ENCODE data around the gene PCDH9. TPM values are rescaled to one million over a fixed set of nuclear protein-coding genes. Genes with fewer than 3 reads are reported as not detected.

Gene PCDH9
- total RNA-seq, 6 donors from 2014 or later = 3.1 to 19.4 (median 7.8) TPM

- TF ChIP-seq EP300 (IDR thresholded peaks at IDR 0.05) (no peak), POLR2A (IDR thresholded peaks at IDR 0.05) (no peak), CTCF (IDR thresholded peaks at IDR 0.05) (no peak), POLR2AphosphoS5 (IDR thresholded peaks at IDR 0.05) (no peak)
- Histone ChIP-seq H3K4me1 (no peaks in the 10 kb centered on the region), H3K36me3 (no peaks in the 10 kb centered on the region), H3K9me3 (no peaks in the 10 kb centered on the region), H3K4me3 (no peak overlapping the region), H3K27me3 (no peaks in the 10 kb centered on the region), H3K27ac (no peak overlapping the region)
- no peak for DNase-seq
- ATAC-seq (ENCODE audit: low FRiP score in 2 of 2) = no peak
- 65 to 67% methylated on average over 3 of the region's 3 CpGs for WGBS, 2 donors
Measured at GRCh38 chr13:66958611-66959010, 271.5 kb downstream of the PCDH9 start.

GRCh38 chr13:66952507-66952906 is 277.6 kb downstream of the PCDH9 start:
- Histone ChIP-seq H3K27me3 (no peaks in the 10 kb centered on the region), H3K9me3 (no peaks in the 10 kb centered on the region), H3K4me3 (no peak overlapping the region), H3K4me1 (no peaks in the 10 kb centered on the region), H3K27ac (no peak overlapping the region), H3K36me3 (no peaks in the 10 kb centered on the region)
- no peak for TF ChIP-seq POLR2A (IDR thresholded peaks at IDR 0.05)
- no peak for TF ChIP-seq EP300 (IDR thresholded peaks at IDR 0.05)
- no peak for TF ChIP-seq POLR2AphosphoS5 (IDR thresholded peaks at IDR 0.05)
- no peak for TF ChIP-seq CTCF (IDR thresholded peaks at IDR 0.05)
- DNase-seq = no peak
- no peak for ATAC-seq (ENCODE audit: low FRiP score in 2 of 2)
- WGBS, 2 donors = 92% methylated on average over 4 of the region's 4 CpGs

- Histone ChIP-seq H3K9me3 (no peaks in the 10 kb centered on the region), H3K27me3 (no peaks in the 10 kb centered on the region), H3K4me1 (no peaks in the 10 kb centered on the region), H3K27ac (no peak overlapping the region), H3K36me3 (no peaks in the 10 kb centered on the region), H3K4me3 (no peak overlapping the region)
- no peak for DNase-seq
- WGBS, 2 donors = 80 to 90% methylated on average over 2 of the region's 2 CpGs
- TF ChIP-seq POLR2A (IDR thresholded peaks at IDR 0.05) = no peak
- no peak for TF ChIP-seq CTCF (IDR thresholded peaks at IDR 0.05)
- TF ChIP-seq EP300 (IDR thresholded peaks at IDR 0.05) = no peak
- TF ChIP-seq POLR2AphosphoS5 (IDR thresholded peaks at IDR 0.05) = no peak
- ATAC-seq (ENCODE audit: low FRiP score in 2 of 2) = no peak
Measured at GRCh38 chr13:66951426-66951825, 278.7 kb downstream of the PCDH9 start.

GRCh38 chr13:66950666-66951065 is 279.5 kb downstream of the PCDH9 start:
- no peak for ATAC-seq (ENCODE audit: low FRiP score in 2 of 2)
- no peak overlapping the region for H3K27ac ChIP-seq
- H3K36me3 ChIP-seq = no peaks in the 10 kb centered on the region
- no peak for DNase-seq
- TF ChIP-seq POLR2A (IDR thresholded peaks at IDR 0.05) (no peak), EP300 (IDR thresholded peaks at IDR 0.05) (no peak), POLR2AphosphoS5 (IDR thresholded peaks at IDR 0.05) (no peak), CTCF (IDR thresholded peaks at IDR 0.05) (no peak)
- no peaks in the 10 kb centered on the region for H3K4me1 ChIP-seq
- H3K4me3 ChIP-seq = no peak overlapping the region
- no peaks in the 10 kb centered on the region for H3K27me3 ChIP-seq
- H3K9me3 ChIP-seq = no peaks in the 10 kb centered on the region

- DNase-seq (no peak), ATAC-seq (ENCODE audit: low FRiP score in 2 of 2) (no peak)
- no peaks in the 10 kb centered on the region for H3K27me3 ChIP-seq
- WGBS, 2 donors = 82 to 90% methylated on average over 6 of the region's 6 CpGs
- H3K36me3 ChIP-seq = no peaks in the 10 kb centered on the region
- H3K4me1 ChIP-seq = no peaks in the 10 kb centered on the region
- H3K4me3 ChIP-seq = no peak overlapping the region
- TF ChIP-seq POLR2AphosphoS5 (IDR thresholded peaks at IDR 0.05) = no peak
- no peak for TF ChIP-seq POLR2A (IDR thresholded peaks at IDR 0.05)
- TF ChIP-seq CTCF (IDR thresholded peaks at IDR 0.05) = no peak
- TF ChIP-seq EP300 (IDR thresholded peaks at IDR 0.05) = no peak
- H3K9me3 ChIP-seq = no peaks in the 10 kb centered on the region
- H3K27ac ChIP-seq = no peak overlapping the region
Measured at GRCh38 chr13:66948910-66949309, 281.2 kb downstream of the PCDH9 start.

All from upper lobe of left lung (tissue), 6 donors.